Neural progenitor cell (in vitro differentiated cells): ENCODE measurements around the gene HIC1. TPM values are rescaled to one million over a fixed set of nuclear protein-coding genes. Genes with fewer than 3 reads are reported as not detected.
A peak's percentile ranks its signal among the peaks of the same experiment; 100 is the strongest.

Experiments used
- DNase-seq: peaks from one replicate; pipeline ENCODE4 v3.0.0-alpha.2; 2016; ENCODE audit warnings: low spot score
- H2AFZ ChIP-seq: fragments of 200-600 bp; sonication (generic); replicated peaks from 2 replicates; pipeline ENCODE4 v1.6.1; 2016; ENCODE audit warnings: antibody characterized with exemption
- H3F3A ChIP-seq: fragments of 200-600 bp; sonication (generic); 2 replicates; pipeline ENCODE4 v1.6.1; 2016; ENCODE audit warnings: antibody characterized with exemption, low read depth
- H3K27ac ChIP-seq: fragments of 200-600 bp; sonication (generic); 2 replicates; pipeline ENCODE4 v1.5.1; 2016; ENCODE audit warnings: mild to moderate bottlenecking
- H3K27me3 ChIP-seq: fragments of 200-600 bp; sonication (generic); 2 replicates; pipeline ENCODE4 v1.6.1; 2016; ENCODE audit warnings: mild to moderate bottlenecking, moderate library complexity
- H3K36me3 ChIP-seq: fragments of 200-600 bp; sonication (generic); 2 replicates; pipeline ENCODE4 v1.5.1; 2016
- H3K4me1 ChIP-seq: fragments of 200-600 bp; sonication (generic); 2 replicates; pipeline ENCODE4 v1.6.1; 2016; ENCODE audit warnings: mixed run types
- H3K4me2 ChIP-seq: fragments of 200-600 bp; sonication (generic); 2 replicates; pipeline ENCODE4 v1.6.1; 2016
- H3K4me3 ChIP-seq: fragments of 200-600 bp; sonication (generic); 2 replicates; pipeline ENCODE4 v1.5.1; 2016
- H3K79me2 ChIP-seq: fragments of 200-600 bp; sonication (generic); 2 replicates; pipeline ENCODE4 v1.6.1; 2016; ENCODE audit warnings: low read depth
- H3K9ac ChIP-seq: fragments of 200-600 bp; sonication (generic); 2 replicates; pipeline ENCODE4 v1.6.1; 2016
- H3K9me3 ChIP-seq: fragments of 200-600 bp; sonication (generic); 2 replicates; pipeline ENCODE4 v1.5.1; 2016; ENCODE audit warnings: low read depth
- H4K20me1 ChIP-seq: fragments of 200-600 bp; sonication (generic); 2 replicates; pipeline ENCODE4 v1.6.1; 2016; ENCODE audit warnings: low read depth
- H3K27ac Mint-ChIP-seq: 3 replicates; pipeline ENCODE4 v1.8.0; 2021; ENCODE audit warnings: mixed read lengths
- H3K27me3 Mint-ChIP-seq: 2 replicates; pipeline ENCODE4 v1.8.0; 2022; ENCODE audit warnings: low read depth, mild to moderate bottlenecking, inconsistent platforms, moderate library complexity, mixed read lengths; ENCODE audit not compliant: insufficient read depth
- H3K36me3 Mint-ChIP-seq: 3 replicates; pipeline ENCODE4 v1.8.0; 2021; ENCODE audit warnings: mixed read lengths
- H3K4me1 Mint-ChIP-seq: 3 replicates; pipeline ENCODE4 v1.8.0; 2021; ENCODE audit warnings: mixed read lengths
- H3K4me3 Mint-ChIP-seq: 3 replicates; pipeline ENCODE4 v1.8.0; 2021; ENCODE audit warnings: mild to moderate bottlenecking, moderate library complexity, mixed read lengths
- H3K9me3 Mint-ChIP-seq: 3 replicates; pipeline ENCODE4 v1.8.0; 2020; ENCODE audit warnings: mixed read lengths
- CTCF ChIP-seq: fragments of 200-600 bp; sonication (generic); IDR thresholded peaks from 2 replicates; pipeline ENCODE4 v1.5.1; 2017; ENCODE audit warnings: antibody characterized with exemption, mild to moderate bottlenecking
- EZH2 ChIP-seq: fragments of 200-600 bp; sonication (generic); IDR thresholded peaks from 2 replicates; pipeline ENCODE4 v1.6.1; 2017; ENCODE audit warnings: antibody characterized with exemption, mild to moderate bottlenecking, moderate library complexity
- EZH2phosphoT487 ChIP-seq: fragments of 200-600 bp; sonication (generic); IDR thresholded peaks from 2 replicates; pipeline ENCODE4 v1.6.1; 2017; ENCODE audit warnings: antibody characterized with exemption
- total RNA-seq: library from RNA; depleted of rRNA; stranded (reverse); fragments of >200 nt; gene quantifications from 2 replicates; pipeline ENCODE4 v1.2.3, GENCODE V29; 2015; ENCODE audit warnings: low replicate concordance

Gene HIC1
- total RNA-seq, 1 donor from 2014 or later = not detected

DNA sequence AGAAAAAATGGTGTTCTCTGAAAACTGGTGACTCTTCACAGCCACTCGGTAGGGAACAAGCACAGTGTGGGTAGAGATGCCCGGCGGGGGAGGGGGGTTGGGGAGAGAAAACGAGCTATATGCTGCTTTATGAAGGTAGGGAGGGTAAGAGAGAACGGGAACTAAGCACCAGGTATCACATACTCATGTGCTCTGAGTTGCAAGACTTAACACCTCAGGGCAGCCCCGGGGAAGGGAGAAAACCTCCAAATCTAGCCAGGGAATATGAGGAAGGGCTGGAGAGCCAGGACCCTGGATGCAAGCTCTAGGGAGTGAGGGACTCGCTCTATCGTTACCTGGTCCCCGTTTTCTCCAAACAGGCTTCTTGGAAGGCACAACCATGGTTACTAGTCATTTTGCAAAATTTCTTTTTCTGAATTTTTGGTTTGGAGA, 35.3 kb downstream of the HIC1 start:
- Histone ChIP-seq H3K4me2 (no peak overlapping the region), H3K36me3 (no peaks in the 10 kb centered on the region), H3K4me1 (peaks cover 24% of the 10 kb centered on the region), H3K27ac (no peak overlapping the region), H4K20me1 (peaks cover 12% of the 10 kb centered on the region), H3K79me2 (no peaks in the 10 kb centered on the region), H3K9ac (no peak overlapping the region), H3K27me3 (no peaks in the 10 kb centered on the region), H2AFZ (no peak overlapping the region), H3F3A (peaks cover 5% of the 10 kb centered on the region), H3K4me3 (no peak overlapping the region), H3K9me3 (no peaks in the 10 kb centered on the region)
- no peak for TF ChIP-seq EZH2phosphoT487
- no peak for TF ChIP-seq EZH2
- no peak for TF ChIP-seq CTCF
- Mint-ChIP-seq H3K36me3 (peaks cover 13% of the 10 kb centered on the region), H3K4me3 (no peak overlapping the region), H3K27me3 (no peaks in the 10 kb centered on the region), H3K27ac (no peak overlapping the region), H3K9me3 (no peaks in the 10 kb centered on the region), H3K4me1 (peaks cover 32% of the 10 kb centered on the region)
- DNase-seq = no peak

DNA sequence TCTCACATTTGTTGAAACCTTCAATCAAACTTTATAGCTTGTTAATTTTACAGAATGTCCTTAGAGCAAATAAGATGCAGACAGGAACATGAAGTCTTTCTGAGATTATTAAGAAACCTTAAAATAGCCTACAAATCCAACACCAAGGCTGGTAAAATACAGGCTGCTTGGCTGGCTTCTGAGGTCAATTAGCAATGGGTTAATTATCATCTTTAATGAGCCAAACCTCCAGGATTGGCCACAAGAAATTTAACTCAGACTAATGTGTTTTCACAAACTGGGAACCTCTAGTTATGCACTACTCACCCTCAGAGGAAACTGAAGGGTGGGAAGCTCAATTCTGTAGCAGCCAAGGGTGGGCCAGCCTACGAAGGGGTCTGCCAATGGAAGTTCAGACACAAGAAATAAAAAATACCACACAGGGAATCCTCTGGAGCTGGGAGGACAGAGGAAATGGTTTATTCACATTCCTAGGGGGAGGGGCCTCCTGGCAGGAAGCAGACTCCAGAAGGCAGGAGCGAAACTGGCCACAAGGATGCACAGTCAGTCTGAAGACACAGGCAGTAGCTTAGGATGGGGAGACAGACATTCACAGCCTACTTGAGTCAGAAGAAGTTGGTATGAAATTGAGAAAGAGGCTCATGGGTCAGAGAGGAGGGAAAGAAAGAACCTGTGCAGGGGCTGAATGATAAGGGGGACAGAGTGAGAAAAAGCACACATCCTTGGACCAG, 36.1 kb downstream of the HIC1 start:
- DNase-seq = peak; percentile 74
- Histone ChIP-seq H3F3A (peaks cover 9% of the 10 kb centered on the region), H3K4me1 (peaks cover 32% of the 10 kb centered on the region), H3K79me2 (no peaks in the 10 kb centered on the region), H3K36me3 (no peaks in the 10 kb centered on the region), H3K9me3 (no peaks in the 10 kb centered on the region), H3K4me2 (no peak overlapping the region), H3K27ac (no peak overlapping the region), H2AFZ (no peak overlapping the region), H3K27me3 (no peaks in the 10 kb centered on the region), H4K20me1 (peaks cover 16% of the 10 kb centered on the region), H3K4me3 (no peak overlapping the region), H3K9ac (no peak overlapping the region)
- Mint-ChIP-seq H3K4me1 (peaks cover 38% of the 10 kb centered on the region), H3K27ac (no peak overlapping the region), H3K9me3 (no peaks in the 10 kb centered on the region), H3K27me3 (no peaks in the 10 kb centered on the region), H3K4me3 (no peak overlapping the region), H3K36me3 (peaks cover 13% of the 10 kb centered on the region)
- TF ChIP-seq CTCF (peak; percentile 23), EZH2phosphoT487 (no peak)

GRCh38 chr17:2092253-2092652, 37.4 kb downstream of the HIC1 start:
- Histone ChIP-seq H3K9me3 (no peaks in the 10 kb centered on the region), H3K27me3 (no peaks in the 10 kb centered on the region), H3K36me3 (no peaks in the 10 kb centered on the region), H3K9ac (no peak overlapping the region), H3F3A (peaks cover 12% of the 10 kb centered on the region), H3K4me2 (no peak overlapping the region), H4K20me1 (peaks cover 23% of the 10 kb centered on the region), H3K4me1 (peaks cover 37% of the 10 kb centered on the region), H3K79me2 (no peaks in the 10 kb centered on the region), H3K4me3 (no peak overlapping the region), H2AFZ (no peak overlapping the region), H3K27ac (no peak overlapping the region)
- DNase-seq = no peak
- no peak overlapping the region for H3K4me3 Mint-ChIP-seq
- H3K27ac Mint-ChIP-seq = no peak overlapping the region
- peaks cover 43% of the 10 kb centered on the region for H3K4me1 Mint-ChIP-seq
- H3K9me3 Mint-ChIP-seq = no peaks in the 10 kb centered on the region
- H3K36me3 Mint-ChIP-seq = peaks cover 18% of the 10 kb centered on the region
- no peak for TF ChIP-seq EZH2
- TF ChIP-seq CTCF = no peak
- TF ChIP-seq EZH2phosphoT487 = no peak
- H3K27me3 Mint-ChIP-seq = no peaks in the 10 kb centered on the region
